GM12878 (cell line): Measurements from ENCODE around the gene ANKRD53.

Source experiments
- EP300 ChIP-seq, 2 experiments: fragments of 150-350 bp in 1 of 2; IDR thresholded peaks; 2 replicates each; pipeline ENCODE4 v1.6.1; 2011 to 2012; ENCODE audit warnings: low read depth in 2 of 2, low read length in 2 of 2, borderline replicate concordance in 1 of 2, improper control_type of control experiment in 1 of 2, inconsistent platforms in 1 of 2; ENCODE audit not compliant: control insufficient read depth in 1 of 2
- PBX3 ChIP-seq: IDR thresholded peaks from 2 replicates; pipeline ENCODE4 v1.6.1; 2011; ENCODE audit warnings: mild to moderate bottlenecking, low read depth, low read length, moderate library complexity; ENCODE audit not compliant: insufficient replicate concordance
- POLR2AphosphoS5 ChIP-seq: IDR thresholded peaks from 2 replicates; pipeline ENCODE4 v1.6.1; 2011; ENCODE audit warnings: mild to moderate bottlenecking, low read length, inconsistent platforms
- REST ChIP-seq: IDR thresholded peaks from 2 replicates; pipeline ENCODE4 v1.6.1; 2012; ENCODE audit warnings: mild to moderate bottlenecking, low read depth, low read length
- SUPT20H ChIP-seq: IDR thresholded peaks from 2 replicates; pipeline ENCODE4 v1.6.1; 2011; ENCODE audit warnings: low read depth, mild to moderate bottlenecking, low read length, moderate library complexity, borderline replicate concordance; ENCODE audit not compliant: control insufficient read depth
- TAF1 ChIP-seq: IDR thresholded peaks from 2 replicates; pipeline ENCODE4 v1.6.1; 2011; ENCODE audit warnings: mild to moderate bottlenecking, low read depth, low read length, borderline replicate concordance
- ZNF207 ChIP-seq: fragments of 450-650 bp; IDR thresholded peaks from 2 replicates; pipeline ENCODE4 v1.6.1; 2014; ENCODE audit warnings: antibody characterized with exemption, mild to moderate bottlenecking, borderline replicate concordance
- ZNF384 ChIP-seq: IDR thresholded peaks from 2 replicates; pipeline ENCODE4 v1.6.1; 2012; ENCODE audit warnings: low read depth, mild to moderate bottlenecking, low read length, improper control_type of control experiment, borderline replicate concordance
- TF ChIP-seq, protein P1 (sequence below), 3 experiments: IDR thresholded peaks in 2 of 3; conservative IDR thresholded peaks in 1 of 3; 2 replicates each; pipeline ENCODE4 v1.5.1; 2011; ENCODE audit warnings: low read depth in 3 of 3, low read length in 3 of 3, mild to moderate bottlenecking in 3 of 3, control low read depth in 2 of 3, moderate library complexity in 2 of 3, inconsistent platforms in 1 of 3, mixed read lengths in 1 of 3; ENCODE audit not compliant: control insufficient read depth in 2 of 3, insufficient read depth in 1 of 3; ENCODE audit errors: extremely low read depth in 1 of 3
- TF ChIP-seq, protein P2 (sequence below): IDR thresholded peaks from 2 replicates; pipeline ENCODE4 v1.6.1; 2011; ENCODE audit warnings: low read depth, low read length, improper control_type of control experiment, borderline replicate concordance
- TF ChIP-seq, protein P3 (sequence below): IDR thresholded peaks from 2 replicates; pipeline ENCODE4 v1.6.1; 2011; ENCODE audit warnings: borderline replicate concordance, low read depth, mild to moderate bottlenecking, moderate library complexity, low read length; ENCODE audit not compliant: insufficient read depth, poor library complexity, severe bottlenecking

- TF ChIP-seq EP300 (IDR thresholded peaks at IDR 0.05; ENCODE audit: borderline replicate concordance in 1 of 2, control insufficient read depth in 1 of 2, low read depth in 2 of 2, low read length in 2 of 2) (no peak), REST (no peak), PBX3 (no peak), ZNF207 (no peak), TAF1 (no peak), POLR2AphosphoS5 (no peak), SUPT20H (no peak), ZNF384 (no peak)
- TF ChIP-seq, protein P1, sequence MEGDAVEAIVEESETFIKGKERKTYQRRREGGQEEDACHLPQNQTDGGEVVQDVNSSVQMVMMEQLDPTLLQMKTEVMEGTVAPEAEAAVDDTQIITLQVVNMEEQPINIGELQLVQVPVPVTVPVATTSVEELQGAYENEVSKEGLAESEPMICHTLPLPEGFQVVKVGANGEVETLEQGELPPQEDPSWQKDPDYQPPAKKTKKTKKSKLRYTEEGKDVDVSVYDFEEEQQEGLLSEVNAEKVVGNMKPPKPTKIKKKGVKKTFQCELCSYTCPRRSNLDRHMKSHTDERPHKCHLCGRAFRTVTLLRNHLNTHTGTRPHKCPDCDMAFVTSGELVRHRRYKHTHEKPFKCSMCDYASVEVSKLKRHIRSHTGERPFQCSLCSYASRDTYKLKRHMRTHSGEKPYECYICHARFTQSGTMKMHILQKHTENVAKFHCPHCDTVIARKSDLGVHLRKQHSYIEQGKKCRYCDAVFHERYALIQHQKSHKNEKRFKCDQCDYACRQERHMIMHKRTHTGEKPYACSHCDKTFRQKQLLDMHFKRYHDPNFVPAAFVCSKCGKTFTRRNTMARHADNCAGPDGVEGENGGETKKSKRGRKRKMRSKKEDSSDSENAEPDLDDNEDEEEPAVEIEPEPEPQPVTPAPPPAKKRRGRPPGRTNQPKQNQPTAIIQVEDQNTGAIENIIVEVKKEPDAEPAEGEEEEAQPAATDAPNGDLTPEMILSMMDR (IDR thresholded peaks at IDR 0.05 in 2 of 3, conservative IDR thresholded peaks at IDR 0.05 in 1 of 3; ENCODE audit: control insufficient read depth in 2 of 3, extremely low read depth in 1 of 3, insufficient read depth in 1 of 3, low read depth in 3 of 3, low read length in 3 of 3): no peak
- TF ChIP-seq, protein P2, sequence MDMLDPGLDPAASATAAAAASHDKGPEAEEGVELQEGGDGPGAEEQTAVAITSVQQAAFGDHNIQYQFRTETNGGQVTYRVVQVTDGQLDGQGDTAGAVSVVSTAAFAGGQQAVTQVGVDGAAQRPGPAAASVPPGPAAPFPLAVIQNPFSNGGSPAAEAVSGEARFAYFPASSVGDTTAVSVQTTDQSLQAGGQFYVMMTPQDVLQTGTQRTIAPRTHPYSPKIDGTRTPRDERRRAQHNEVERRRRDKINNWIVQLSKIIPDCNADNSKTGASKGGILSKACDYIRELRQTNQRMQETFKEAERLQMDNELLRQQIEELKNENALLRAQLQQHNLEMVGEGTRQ: no peak
- TF ChIP-seq, protein P3, sequence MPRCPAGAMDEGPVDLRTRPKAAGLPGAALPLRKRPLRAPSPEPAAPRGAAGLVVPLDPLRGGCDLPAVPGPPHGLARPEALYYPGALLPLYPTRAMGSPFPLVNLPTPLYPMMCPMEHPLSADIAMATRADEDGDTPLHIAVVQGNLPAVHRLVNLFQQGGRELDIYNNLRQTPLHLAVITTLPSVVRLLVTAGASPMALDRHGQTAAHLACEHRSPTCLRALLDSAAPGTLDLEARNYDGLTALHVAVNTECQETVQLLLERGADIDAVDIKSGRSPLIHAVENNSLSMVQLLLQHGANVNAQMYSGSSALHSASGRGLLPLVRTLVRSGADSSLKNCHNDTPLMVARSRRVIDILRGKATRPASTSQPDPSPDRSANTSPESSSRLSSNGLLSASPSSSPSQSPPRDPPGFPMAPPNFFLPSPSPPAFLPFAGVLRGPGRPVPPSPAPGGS: no peak
These were observed 23.5 kb upstream of the ANKRD53 start for GRCh38 chr2:70954886-70955285.
